Hepatic stellate cell (primary cell): Measurements from ENCODE around the gene IPO9.

ENCODE experiments used
- DNase-seq: peaks from one replicate; pipeline ENCODE4 v3.0.0; 2011; ENCODE audit warnings: low spot score

The IPO9 gene

GRCh38 chr1:201906336-201906735 is 77.4 kb downstream of the IPO9 start:
- no peak for DNase-seq

- no peak for DNase-seq
Measured at GRCh38 chr1:201907621-201908020, 78.7 kb downstream of the IPO9 start.

GRCh38 chr1:201911826-201912571 is 83.0 kb downstream of the IPO9 start:
- DNase-seq = no peak

DNA sequence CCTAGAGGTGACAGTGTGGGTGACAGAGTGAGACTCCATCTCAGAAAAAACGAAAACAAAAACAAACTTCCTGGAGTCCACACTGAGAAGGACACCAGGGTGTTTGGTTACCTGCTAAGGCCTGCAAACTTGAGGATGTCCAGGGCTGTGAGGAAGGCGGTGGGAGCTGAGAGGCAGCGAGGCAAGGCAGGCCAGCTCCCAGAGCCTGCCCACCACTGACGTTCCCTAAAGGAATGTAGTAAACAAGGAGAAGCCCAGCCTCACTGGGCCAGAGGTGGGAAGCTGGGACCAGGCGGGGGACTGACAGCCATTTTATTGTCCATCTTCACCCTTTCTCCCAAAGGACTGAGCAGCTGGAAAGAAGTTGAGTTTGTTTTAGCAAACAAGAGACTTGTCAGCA is 83.9 kb downstream of the IPO9 start:
- no peak for DNase-seq

DNA sequence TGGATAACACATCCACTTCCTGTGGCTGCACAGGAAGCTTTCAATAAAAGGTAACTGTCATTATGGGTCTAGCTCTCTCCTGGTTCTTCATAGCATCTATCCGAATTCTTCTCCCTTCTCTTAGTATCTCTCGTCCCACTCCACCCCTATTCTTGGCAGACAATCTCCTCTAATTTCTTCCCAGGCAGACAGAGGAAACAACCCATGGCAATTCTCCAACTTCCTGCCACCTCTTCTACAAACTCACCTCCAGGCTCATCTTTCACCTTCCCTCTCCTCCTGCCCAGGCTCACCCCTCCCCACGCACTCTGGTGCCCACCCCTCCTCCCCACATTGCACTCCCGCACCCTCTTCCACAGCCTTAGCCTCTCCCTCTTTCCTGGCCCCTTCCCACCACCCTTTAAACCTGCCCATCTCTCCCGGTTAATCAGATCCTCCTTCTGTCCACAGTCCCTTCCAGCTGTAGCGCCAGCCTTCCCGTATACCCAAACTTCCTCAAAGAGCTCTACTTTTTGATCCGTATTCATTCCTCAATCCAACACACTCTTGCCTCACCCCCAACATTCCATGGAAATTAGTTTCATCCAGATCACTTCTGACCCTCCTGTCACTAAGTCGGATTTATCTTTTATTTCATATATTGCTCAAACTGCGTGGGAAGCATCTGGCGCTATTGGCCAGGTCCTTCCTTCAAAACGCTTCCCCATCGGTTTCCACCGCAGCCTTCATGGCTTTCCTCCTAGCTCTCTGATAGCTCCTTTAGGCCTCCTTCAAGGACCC is 85.7 kb downstream of the IPO9 start:
- DNase-seq = no peak

GRCh38 chr1:201916649-201917249 is 87.8 kb downstream of the IPO9 start:
- peak; percentile 82 for DNase-seq

- DNase-seq = peak; percentile 81
Measured at GRCh38 chr1:201917362-201918033, 88.5 kb downstream of the IPO9 start.

- DNase-seq = no peak
Measured at GRCh38 chr1:201918343-201918742, 89.4 kb downstream of the IPO9 start.

GRCh38 chr1:201921952-201922558 is 93.1 kb downstream of the IPO9 start:
- DNase-seq = no peak

DNA sequence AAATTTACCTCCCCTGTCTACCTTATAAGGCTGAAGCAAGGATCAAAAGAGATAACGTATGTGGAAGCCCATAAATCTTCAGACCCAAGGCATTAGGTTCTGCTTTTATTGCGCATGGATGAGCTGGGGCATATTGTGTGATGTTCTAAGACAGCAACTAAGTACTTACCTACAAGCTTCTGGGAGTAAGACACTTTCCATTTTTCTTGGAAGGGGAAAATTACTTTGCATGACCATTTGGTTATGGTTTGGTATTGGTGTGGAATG is 96.3 kb downstream of the IPO9 start:
- no peak for DNase-seq

DNA sequence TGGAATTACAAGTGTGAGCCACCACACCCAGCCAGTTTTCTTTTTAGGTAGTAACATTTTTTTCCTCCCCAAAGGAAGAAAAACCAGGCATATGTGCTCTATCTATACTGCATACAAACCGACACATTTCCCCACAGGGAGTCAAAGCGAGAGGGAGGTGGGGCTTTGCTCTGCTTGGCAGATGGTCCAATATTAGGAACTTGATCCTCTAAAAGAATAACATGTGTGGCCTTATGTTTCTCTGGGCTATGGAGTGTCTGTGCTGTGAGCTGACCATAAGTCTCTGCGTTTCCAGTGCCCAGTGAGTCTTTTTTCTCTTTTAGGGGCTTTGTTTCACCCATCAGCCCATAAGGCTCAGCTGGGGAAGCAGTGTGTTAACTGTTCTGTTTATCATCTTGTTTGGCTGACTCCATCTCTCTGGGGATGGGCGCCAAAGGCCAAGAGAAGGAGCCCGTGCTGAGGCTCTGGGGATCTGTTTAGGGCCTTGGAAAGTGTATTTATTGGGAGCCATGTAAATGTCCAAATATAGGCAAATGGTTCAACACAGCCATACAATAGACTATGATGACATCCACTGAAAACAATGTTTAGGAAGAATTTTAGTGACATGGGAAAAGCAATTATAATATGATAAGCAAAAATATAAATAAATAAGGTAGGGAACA is 97.2 kb downstream of the IPO9 start:
- DNase-seq = no peak

GRCh38 chr1:201928266-201928665 is 99.3 kb downstream of the IPO9 start:
- DNase-seq = no peak

DNA sequence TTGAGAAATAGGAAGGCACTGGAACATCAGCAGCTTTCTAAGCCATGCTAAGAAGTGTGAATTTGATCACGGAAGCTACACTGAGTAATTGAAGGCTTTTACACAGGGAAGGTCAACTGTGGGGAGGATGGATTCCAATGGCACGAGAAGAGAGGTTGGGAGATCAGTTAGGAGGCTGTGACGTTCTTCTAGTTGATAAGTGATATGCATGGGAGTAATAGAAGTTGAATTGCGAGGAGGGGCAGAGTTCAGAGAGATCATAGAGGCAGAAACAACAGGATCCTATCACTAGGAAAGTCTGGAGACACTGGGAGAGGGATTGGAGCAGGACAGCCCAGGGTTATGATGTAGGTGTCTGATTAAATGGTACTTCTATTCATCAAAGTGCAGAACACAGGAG is 101.2 kb downstream of the IPO9 start:
- no peak for DNase-seq

- DNase-seq = no peak
Measured at GRCh38 chr1:201930803-201931202, 101.8 kb downstream of the IPO9 start.
